NCI-H748 (cell line): ENCODE measurements around the gene SH3D19.
"Not testable (repeated sequence)": the region's sequence is repeated elsewhere in the genome, so short reads cannot be mapped to it uniquely, and the experiment has no call there.

Experiments used
- DNase-seq: peaks from one replicate; lab custom pipeline; 2025; ENCODE audit not compliant: unreplicated experiment; lab: John Stamatoyannopoulos, UW

The SH3D19 gene

DNA sequence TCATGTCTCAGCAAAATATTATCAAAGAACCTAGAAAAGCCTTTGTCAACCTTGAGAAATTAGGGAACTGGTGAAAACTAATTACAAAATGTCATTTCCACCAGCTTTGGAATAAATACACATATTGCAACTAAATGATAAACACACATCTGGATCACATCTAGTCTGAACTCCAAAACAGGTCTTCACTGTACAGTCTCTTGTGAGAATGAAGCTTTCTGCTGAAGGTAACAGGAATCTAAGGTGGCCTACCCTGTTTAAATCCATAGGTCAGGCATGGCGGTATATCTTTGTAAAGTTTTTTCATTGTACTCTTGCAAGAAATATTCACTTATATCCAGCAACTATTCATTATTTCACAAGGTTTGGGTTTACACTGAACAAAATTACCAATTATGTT lies 1.7 kb downstream of the SH3D19 start:
- DNase-seq, result no peak

DNA sequence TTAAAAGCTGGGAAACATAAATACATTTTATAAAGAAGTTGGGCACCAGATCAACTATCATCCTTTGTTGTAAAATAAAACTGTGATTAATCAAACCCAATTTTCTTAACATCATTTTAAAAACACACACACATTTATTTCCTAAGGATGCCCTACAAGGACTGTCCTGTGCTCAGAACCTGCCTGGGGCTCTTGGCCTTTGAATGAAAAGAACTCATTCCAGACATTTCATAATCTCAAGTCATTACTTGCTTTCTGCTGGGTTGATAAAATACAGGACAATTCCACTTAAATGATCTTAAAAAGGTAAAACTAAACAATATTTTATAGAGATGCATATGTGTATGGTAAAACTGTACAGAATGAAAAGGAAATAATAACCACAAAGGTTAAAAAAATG lies 2.8 kb downstream of the SH3D19 start:
- DNase-seq, result no peak

DNA sequence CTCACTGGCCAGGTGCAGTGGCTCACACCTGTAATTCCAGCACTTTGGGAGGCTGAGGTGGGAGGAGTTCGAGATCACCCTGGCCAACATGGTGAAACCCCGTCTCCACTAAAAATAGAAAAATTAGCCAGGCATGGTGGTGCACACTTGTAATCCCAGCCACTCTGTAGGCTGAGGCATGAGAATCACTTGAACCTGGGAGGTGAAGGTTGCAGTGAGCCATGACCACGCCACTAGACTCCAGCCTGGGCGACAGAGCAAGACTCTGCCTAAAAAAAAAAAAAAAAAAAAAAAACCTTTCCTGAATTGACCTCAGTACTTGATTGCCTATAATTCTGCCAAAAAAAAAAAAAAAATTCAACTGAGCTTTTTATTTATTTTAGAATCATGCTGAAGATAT lies 3.2 kb downstream of the SH3D19 start:
- not testable (repeated sequence) for DNase-seq

GRCh38 chr4:151321586-151321985 lies 3.8 kb downstream of the SH3D19 start:
- no peak for DNase-seq

DNA sequence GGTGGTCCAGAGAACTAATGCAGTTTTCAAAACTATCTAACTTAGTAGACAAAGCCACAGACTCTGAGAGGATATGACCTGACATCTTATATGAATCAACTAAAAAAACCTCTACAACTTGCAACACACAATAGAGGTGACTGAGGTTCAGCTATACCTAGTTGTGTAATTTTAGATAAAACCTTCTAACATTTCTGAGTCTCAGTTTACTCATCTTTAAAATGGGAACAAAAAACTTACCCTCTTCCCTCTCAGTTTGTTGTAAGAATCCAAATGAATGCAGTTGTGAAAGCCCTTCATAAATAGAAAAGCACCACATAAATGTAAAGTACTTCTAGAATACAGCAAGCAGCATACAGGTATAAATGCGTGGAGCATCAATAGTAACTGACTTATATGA lies 5.9 kb downstream of the SH3D19 start:
- DNase-seq, result no peak

DNA sequence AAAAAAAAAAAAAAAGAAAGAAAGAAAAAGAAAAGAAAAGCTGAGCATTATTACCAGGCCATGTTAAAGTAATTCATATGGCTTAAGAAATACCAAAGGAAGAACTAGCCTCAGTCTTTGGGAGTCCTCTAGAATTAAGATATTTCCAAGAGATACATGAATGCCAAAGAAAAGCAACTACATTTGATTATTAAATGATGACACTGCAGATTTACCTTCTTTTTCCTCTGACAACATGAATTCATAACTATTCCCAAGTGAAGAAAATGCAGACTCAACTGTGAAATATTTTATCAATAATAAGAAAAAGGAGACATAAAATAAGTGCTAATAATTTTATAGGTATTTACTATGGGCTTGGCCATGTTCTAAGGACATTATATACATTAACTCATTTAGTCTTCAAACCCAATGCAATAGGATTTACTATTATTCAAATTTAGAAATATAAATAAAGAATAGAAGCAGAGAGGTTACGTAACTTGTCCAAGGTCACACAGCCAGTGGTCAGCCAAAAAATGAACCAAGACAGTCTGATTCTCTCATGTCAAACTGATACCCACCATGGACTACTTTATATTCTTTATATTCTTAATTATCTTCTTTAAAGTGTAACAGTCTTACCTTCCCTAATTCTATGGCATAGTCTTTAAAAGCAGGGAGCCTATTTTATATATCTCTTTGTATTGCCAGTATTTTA lies 6.9 kb downstream of the SH3D19 start:
- DNase-seq, result no peak

GRCh38 chr4:151316645-151317044 lies 8.8 kb downstream of the SH3D19 start:
- DNase-seq, result no peak

DNA sequence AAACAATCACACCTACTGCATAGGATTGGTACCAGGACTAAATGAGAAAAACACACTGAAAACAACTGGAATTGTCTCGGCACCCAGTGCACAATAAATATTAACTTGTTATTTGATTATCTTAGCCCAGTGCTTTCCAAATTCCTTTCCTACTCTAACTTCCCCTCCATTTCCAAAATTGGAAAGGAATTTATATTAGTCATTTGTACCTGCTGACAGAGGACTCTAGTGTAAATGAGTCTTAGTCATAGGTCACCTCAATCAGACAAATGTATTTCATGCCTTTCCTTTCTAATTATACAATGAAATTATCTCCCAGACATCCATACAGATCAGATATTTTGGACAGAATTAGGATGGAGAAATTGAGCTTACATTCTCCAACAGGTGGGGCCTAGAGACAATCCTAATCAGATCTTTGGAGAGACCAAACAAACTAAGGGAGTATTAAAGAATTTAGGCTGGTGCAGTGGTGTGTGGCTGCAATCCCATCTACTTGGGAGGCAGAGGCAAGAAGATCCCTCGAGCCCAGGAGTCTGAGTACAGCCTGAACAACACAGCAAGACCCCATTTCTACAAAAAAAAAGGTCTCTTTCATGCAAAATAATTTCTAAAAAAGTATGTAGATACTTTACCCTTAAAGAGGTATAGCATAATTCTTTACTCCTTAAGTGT lies 10.1 kb downstream of the SH3D19 start:
- DNase-seq, result no peak

DNA sequence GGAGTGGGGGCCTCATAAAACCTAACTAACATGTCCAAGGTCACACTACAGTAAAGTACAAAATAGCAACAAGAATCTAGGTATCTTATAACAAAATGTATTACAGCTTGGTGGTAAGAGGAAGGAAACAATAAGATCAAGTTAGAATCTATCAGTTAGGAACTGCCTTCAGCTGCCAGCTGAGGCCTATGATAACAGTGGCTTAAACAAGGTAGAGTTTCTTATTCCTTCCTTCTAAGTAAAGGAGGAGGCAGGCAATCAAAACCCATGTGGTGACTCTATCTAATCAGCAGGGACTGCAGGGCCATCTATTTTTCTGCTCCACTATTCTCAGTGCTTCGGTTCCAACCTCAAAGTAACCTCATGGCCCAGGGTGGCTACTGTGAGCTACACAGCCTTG lies 10.9 kb downstream of the SH3D19 start:
- DNase-seq, result no peak

- no peak for DNase-seq
These were observed 11.4 kb downstream of the SH3D19 start for GRCh38 chr4:151314010-151314355.

- no peak for DNase-seq
These were observed 11.9 kb downstream of the SH3D19 start for GRCh38 chr4:151313306-151314009.

- no peak for DNase-seq
These were observed 15.2 kb downstream of the SH3D19 start for GRCh38 chr4:151310124-151310728.

GRCh38 chr4:151304755-151305154 lies 20.6 kb downstream of the SH3D19 start:
- DNase-seq, result no peak

DNA sequence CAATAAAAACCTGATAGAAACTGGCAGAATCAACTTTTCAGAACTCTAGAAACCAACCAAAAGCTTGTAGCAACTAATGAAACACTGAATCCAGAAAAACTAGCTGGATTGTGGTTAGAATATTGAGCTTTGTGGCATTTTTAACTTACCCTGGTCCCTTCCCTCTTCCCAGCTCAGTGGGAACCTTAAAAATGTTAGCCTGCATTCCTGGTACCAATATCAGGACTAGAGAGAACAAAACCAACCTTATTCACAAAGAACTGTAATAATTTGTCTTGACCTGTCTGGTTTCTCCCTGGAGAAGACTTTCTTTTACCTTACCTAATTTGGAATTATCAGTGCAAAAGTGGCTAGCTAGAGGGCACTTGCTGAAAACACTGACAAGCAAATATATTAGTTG lies 21.2 kb downstream of the SH3D19 start:
- DNase-seq, result no peak

DNA sequence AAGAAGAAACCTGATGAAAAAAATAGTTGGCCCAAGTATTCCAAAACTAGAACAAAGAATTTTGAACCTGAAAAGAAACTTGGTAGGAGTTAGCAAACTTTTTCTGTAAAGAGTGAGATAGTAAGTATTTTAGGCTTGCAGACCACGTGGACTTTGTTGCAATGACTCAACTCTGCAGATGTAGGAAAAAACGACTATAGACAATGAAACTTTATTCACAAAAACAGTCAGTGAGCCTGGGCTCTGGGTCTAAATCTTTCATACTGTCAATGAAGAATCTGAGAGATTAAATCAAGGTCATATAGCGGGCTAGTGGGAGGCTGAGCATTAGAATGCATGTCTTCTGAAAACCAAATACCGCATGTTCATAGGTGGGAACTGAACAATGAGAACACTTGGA lies 23.0 kb downstream of the SH3D19 start:
- no peak for DNase-seq

- DNase-seq, result no peak
These were observed 28.2 kb downstream of the SH3D19 start for GRCh38 chr4:151297170-151297569.

DNA sequence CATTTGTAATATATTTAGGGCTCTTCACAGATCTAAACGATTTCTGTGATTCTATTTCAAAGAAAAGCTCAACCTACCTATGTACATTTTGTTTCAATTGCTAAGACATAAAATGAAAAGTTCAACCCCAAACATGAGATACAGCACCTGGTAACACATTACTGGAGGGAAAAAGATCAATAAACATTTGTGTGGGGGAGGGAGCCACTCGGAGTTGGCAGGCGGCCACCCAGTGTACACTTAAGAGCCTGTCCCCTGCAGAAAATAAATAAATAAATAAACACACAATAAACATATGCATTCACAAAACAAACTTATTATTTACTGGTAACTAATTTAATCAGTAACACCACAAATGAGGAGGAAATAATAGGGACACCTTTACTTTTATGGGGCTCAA lies 29.2 kb downstream of the SH3D19 start:
- DNase-seq, result peak; percentile 0

- DNase-seq, result no peak
These were observed 30.4 kb downstream of the SH3D19 start for GRCh38 chr4:151294833-151295496.

DNA sequence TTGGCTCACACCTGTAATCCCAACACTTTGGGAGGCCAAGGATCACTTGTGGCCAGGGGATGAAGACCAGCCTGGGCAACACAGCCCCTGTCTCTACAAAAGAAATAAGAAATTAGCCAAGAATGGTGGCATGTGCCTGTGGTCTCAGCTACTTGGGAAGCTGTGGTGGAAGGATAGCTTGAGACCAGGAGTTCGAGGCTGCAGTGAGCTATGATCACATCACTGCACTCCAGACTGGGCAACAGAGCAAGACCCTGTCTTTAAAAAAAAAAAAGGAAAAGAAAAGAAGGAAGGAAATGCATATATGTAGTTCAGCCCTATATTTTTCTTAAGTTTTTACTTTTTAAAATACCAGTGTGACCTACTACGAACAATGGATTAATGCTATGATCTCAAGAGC lies 33.4 kb downstream of the SH3D19 start:
- no peak for DNase-seq

GRCh38 chr4:151291485-151291884 lies 33.9 kb downstream of the SH3D19 start:
- DNase-seq, result no peak

GRCh38 chr4:151287409-151287808 lies 38.0 kb downstream of the SH3D19 start:
- no peak for DNase-seq
